HepG2 (cell line): Measurements from ENCODE around the gene COPS6. TPM values are rescaled to one million over a fixed set of nuclear protein-coding genes. Genes with fewer than 3 reads are reported as not detected.

ENCODE experiments used
- ARNT2 ChIP-seq: sonication (generic); formaldehyde crosslinking; IDR thresholded peaks from 2 replicates; pipeline ENCODE4 v1.8.0; 2022; ENCODE audit warnings: mild to moderate bottlenecking, low read depth, missing genetic modification reagents, moderate library complexity
- ATF7 ChIP-seq, 2 experiments: fragments of 450-650 bp in 1 of 2; sonication (generic) in 1 of 2; formaldehyde crosslinking in 1 of 2; IDR thresholded peaks; 2 replicates each; pipeline versions ENCODE4 v1.4.0 to v1.6.1; 2016 to 2020; ENCODE audit warnings: antibody characterized with exemption in 1 of 2, mild to moderate bottlenecking in 1 of 2, missing genetic modification reagents in 1 of 2
- ATRX ChIP-seq: sonication (generic); formaldehyde crosslinking; IDR thresholded peaks from 2 replicates; pipeline ENCODE4 v1.4.0; 2020; ENCODE audit warnings: missing genetic modification reagents, borderline replicate concordance
- DMAP1 ChIP-seq: IDR thresholded peaks from 2 replicates; pipeline ENCODE4 v1.6.1; 2016
- EED ChIP-seq: sonication (generic); formaldehyde crosslinking; IDR thresholded peaks from 2 replicates; pipeline ENCODE4 v1.5.0; 2020; ENCODE audit warnings: mild to moderate bottlenecking, missing genetic modification reagents
- KAT2B ChIP-seq: fragments of 150-350 bp; IDR thresholded peaks from 2 replicates; pipeline ENCODE4 v1.6.1; 2014; ENCODE audit warnings: low read depth, low read length, borderline replicate concordance
- MIXL1 ChIP-seq: IDR thresholded peaks from 2 replicates; pipeline ENCODE4 v1.6.1; 2016
- PHF8 ChIP-seq: sonication (generic); formaldehyde crosslinking; IDR thresholded peaks from 2 replicates; pipeline ENCODE4 v1.5.0; 2020; ENCODE audit warnings: missing genetic modification reagents
- SALL1 ChIP-seq: sonication (generic); formaldehyde crosslinking; IDR thresholded peaks from 2 replicates; pipeline ENCODE4 v1.8.0; 2022; ENCODE audit warnings: mild to moderate bottlenecking, missing genetic modification reagents
- SCMH1 ChIP-seq: sonication (generic); formaldehyde crosslinking; IDR thresholded peaks from 2 replicates; pipeline ENCODE4 v1.9.0; 2021; ENCODE audit warnings: missing genetic modification reagents, mild to moderate bottlenecking, borderline replicate concordance
- U2AF1 ChIP-seq: fragments of 200-400 bp; formaldehyde crosslinking; optimal IDR thresholded peaks from 2 replicates; pipeline ENCODE3; 2017; ENCODE audit warnings: mild to moderate bottlenecking, low read depth, low read length
- ZNF235 ChIP-seq: sonication (generic); formaldehyde crosslinking; IDR thresholded peaks from 2 replicates; pipeline ENCODE4 v1.8.1; 2023; ENCODE audit warnings: mild to moderate bottlenecking, missing genetic modification reagents, borderline replicate concordance
- ZNF264 ChIP-seq: sonication (generic); formaldehyde crosslinking; IDR thresholded peaks from 2 replicates; pipeline ENCODE4 v1.4.0; 2020; ENCODE audit warnings: missing genetic modification reagents
- ZNF644 ChIP-seq: IDR thresholded peaks from 2 replicates; pipeline ENCODE4 v1.6.1; 2016; ENCODE audit warnings: low read depth
- polyA plus RNA-seq, 8 experiments: library from polyadenylated mRNA; depleted of rRNA in 3 of 8; stranded (reverse) in 7 of 8; unstranded in 1 of 8; fragments of >200 nt; fragmentation: Illumina TruSeq in 4 of 8; extraction: Trizol in 4 of 8; gene quantifications; 2 replicates each; pipeline versions ENCODE4 v1.2.1 to v1.2.3, GENCODE V29; 2011 to 2016; ENCODE audit warnings: low read depth in 4 of 8, missing spikeins in 1 of 8, mixed read lengths in 1 of 8; ENCODE audit not compliant: insufficient read depth in 1 of 8
- total RNA-seq, 5 experiments: library from RNA; depleted of rRNA; stranded (reverse); fragments of >200 nt; fragmentation: Illumina TruSeq; extraction: Trizol; gene quantifications; 2 replicates each; pipeline ENCODE4 v1.2.3, GENCODE V29; 2016; ENCODE audit warnings: low read depth in 1 of 5
- TF ChIP-seq, protein P1 (sequence below), 2 experiments: sonication (generic) in 1 of 2; formaldehyde crosslinking in 1 of 2; IDR thresholded peaks; 2 replicates each; pipeline versions ENCODE4 v1.5.1 to v1.6.1; 2011 to 2020; ENCODE audit warnings: borderline replicate concordance in 1 of 2, low read depth in 1 of 2, low read length in 1 of 2, mild to moderate bottlenecking in 1 of 2, missing genetic modification reagents in 1 of 2, moderate library complexity in 1 of 2
- TF ChIP-seq, protein P2 (sequence below): sonication (generic); formaldehyde crosslinking; IDR thresholded peaks from 2 replicates; pipeline ENCODE4 v1.8.0; 2022; ENCODE audit warnings: mild to moderate bottlenecking, missing genetic modification reagents, moderate library complexity
- TF ChIP-seq, protein P3 (sequence below): sonication (generic); formaldehyde crosslinking; IDR thresholded peaks from 2 replicates; pipeline ENCODE4 v1.4.0; 2020; ENCODE audit warnings: missing genetic modification reagents, borderline replicate concordance
- TF ChIP-seq, protein P4 (sequence below): sonication (generic); formaldehyde crosslinking; conservative IDR thresholded peaks from 2 replicates; pipeline ENCODE4 v1.5.0; 2020; ENCODE audit warnings: missing genetic modification reagents
- TF ChIP-seq, protein P5 (sequence below): sonication (generic); formaldehyde crosslinking; IDR thresholded peaks from 2 replicates; pipeline ENCODE4 v1.4.0; 2020; ENCODE audit warnings: mild to moderate bottlenecking, missing genetic modification reagents

The COPS6 gene
- total and polyA plus RNA-seq, 2 of the 13 experiments (the other 11 are each of a cell fraction or from before 2014, with no cell fraction given), result 33.4 to 117 TPM

DNA sequence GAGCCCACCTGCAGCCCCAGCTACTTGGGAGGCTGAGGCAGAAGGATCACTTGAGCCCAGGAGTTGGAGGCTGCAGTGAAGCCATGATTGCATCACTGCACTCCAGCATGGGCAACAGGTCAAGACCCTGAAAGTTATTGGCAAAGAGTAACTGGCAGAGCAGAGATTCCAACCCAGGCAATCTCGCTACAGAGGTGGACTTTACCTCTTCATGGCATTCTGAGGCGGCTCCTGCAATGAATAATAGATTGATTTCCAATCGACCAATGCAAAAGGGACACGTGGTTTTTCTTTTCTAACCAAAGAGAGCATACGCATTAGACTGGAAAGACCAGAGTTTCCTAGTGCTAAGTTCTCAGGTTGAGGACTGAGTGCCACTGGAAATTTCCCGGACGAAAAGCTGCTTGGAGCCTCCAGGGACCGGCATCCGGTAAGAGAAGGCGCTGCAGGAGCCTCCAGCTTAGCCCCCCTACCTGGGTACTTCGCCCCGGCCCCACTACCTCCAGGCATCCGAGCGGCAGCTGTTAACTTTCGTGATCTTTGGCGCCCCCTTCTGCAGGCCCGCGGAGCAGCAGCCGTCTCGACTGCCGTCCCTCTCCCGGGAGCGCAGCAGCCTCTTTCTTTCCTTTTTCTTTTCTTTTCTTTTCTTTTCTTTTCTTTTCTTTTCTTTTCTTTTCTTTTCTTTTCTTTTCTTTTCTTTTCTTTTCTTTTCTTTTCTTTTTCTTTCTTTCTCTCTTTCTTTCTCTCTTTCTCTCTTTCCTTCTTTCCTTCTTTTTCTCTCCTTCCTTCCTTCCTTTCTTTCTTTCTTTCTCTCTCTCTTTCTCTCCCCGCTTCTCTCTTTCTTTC, 42.1 kb downstream of the COPS6 start (continued):
- TF ChIP-seq MIXL1 (CRISPR knock-in tag) (no peak), SCMH1 (no peak), EED (CRISPR knock-in tag) (no peak), ATRX (CRISPR knock-in tag) (no peak), PHF8 (CRISPR knock-in tag) (0 out of 2 replicates have a peak, but pooled peaks have one; percentile 16), ARNT2 (CRISPR knock-in tag) (no peak), ZNF264 (CRISPR knock-in tag) (no peak), DMAP1 (CRISPR knock-in tag) (0 out of 2 replicates have a peak, but pooled peaks have one; percentile 44), ZNF235 (CRISPR knock-in tag) (no peak), SALL1 (peak; percentile 47; the same call in 1 of the 2 replicates), ZNF644 (CRISPR knock-in tag) (no peak; the same call in 1 of the 2 replicates), KAT2B (peak; percentile 75; the same call in 1 of the 2 replicates), ATF7 (IDR thresholded peaks at IDR 0.05) (peak; percentile 40; the same call in 1 of the 2 replicates), ATF7 (CRISPR knock-in tag; IDR thresholded peaks at IDR 0.05) (no peak), U2AF1 (peak; percentile 79)
- TF ChIP-seq, protein P1, sequence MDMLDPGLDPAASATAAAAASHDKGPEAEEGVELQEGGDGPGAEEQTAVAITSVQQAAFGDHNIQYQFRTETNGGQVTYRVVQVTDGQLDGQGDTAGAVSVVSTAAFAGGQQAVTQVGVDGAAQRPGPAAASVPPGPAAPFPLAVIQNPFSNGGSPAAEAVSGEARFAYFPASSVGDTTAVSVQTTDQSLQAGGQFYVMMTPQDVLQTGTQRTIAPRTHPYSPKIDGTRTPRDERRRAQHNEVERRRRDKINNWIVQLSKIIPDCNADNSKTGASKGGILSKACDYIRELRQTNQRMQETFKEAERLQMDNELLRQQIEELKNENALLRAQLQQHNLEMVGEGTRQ (IDR thresholded peaks at IDR 0.05; ENCODE audit: low read depth, low read length), result no peak
- TF ChIP-seq, protein P1 (CRISPR knock-in tag; IDR thresholded peaks at IDR 0.05; ENCODE audit: borderline replicate concordance), result peak; percentile 59; the same call in 1 of the 2 replicates
- TF ChIP-seq, protein P2, sequence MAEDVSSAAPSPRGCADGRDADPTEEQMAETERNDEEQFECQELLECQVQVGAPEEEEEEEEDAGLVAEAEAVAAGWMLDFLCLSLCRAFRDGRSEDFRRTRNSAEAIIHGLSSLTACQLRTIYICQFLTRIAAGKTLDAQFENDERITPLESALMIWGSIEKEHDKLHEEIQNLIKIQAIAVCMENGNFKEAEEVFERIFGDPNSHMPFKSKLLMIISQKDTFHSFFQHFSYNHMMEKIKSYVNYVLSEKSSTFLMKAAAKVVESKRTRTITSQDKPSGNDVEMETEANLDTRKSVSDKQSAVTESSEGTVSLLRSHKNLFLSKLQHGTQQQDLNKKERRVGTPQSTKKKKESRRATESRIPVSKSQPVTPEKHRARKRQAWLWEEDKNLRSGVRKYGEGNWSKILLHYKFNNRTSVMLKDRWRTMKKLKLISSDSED (CRISPR knock-in tag), result no peak
- TF ChIP-seq, protein P3, sequence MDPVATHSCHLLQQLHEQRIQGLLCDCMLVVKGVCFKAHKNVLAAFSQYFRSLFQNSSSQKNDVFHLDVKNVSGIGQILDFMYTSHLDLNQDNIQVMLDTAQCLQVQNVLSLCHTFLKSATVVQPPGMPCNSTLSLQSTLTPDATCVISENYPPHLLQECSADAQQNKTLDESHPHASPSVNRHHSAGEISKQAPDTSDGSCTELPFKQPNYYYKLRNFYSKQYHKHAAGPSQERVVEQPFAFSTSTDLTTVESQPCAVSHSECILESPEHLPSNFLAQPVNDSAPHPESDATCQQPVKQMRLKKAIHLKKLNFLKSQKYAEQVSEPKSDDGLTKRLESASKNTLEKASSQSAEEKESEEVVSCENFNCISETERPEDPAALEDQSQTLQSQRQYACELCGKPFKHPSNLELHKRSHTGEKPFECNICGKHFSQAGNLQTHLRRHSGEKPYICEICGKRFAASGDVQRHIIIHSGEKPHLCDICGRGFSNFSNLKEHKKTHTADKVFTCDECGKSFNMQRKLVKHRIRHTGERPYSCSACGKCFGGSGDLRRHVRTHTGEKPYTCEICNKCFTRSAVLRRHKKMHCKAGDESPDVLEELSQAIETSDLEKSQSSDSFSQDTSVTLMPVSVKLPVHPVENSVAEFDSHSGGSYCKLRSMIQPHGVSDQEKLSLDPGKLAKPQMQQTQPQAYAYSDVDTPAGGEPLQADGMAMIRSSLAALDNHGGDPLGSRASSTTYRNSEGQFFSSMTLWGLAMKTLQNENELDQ, result no peak
- TF ChIP-seq, protein P4, sequence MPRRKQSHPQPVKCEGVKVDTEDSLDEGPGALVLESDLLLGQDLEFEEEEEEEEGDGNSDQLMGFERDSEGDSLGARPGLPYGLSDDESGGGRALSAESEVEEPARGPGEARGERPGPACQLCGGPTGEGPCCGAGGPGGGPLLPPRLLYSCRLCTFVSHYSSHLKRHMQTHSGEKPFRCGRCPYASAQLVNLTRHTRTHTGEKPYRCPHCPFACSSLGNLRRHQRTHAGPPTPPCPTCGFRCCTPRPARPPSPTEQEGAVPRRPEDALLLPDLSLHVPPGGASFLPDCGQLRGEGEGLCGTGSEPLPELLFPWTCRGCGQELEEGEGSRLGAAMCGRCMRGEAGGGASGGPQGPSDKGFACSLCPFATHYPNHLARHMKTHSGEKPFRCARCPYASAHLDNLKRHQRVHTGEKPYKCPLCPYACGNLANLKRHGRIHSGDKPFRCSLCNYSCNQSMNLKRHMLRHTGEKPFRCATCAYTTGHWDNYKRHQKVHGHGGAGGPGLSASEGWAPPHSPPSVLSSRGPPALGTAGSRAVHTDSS, result no peak
- TF ChIP-seq, protein P5, sequence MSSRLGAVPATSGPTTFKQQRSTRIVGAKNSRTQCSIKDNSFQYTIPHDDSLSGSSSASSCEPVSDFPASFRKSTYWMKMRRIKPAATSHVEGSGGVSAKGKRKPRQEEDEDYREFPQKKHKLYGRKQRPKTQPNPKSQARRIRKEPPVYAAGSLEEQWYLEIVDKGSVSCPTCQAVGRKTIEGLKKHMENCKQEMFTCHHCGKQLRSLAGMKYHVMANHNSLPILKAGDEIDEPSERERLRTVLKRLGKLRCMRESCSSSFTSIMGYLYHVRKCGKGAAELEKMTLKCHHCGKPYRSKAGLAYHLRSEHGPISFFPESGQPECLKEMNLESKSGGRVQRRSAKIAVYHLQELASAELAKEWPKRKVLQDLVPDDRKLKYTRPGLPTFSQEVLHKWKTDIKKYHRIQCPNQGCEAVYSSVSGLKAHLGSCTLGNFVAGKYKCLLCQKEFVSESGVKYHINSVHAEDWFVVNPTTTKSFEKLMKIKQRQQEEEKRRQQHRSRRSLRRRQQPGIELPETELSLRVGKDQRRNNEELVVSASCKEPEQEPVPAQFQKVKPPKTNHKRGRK, result peak; percentile 98
